ENCODE measurements around the gene SLC6A12. TPM values are rescaled to one million over a fixed set of nuclear protein-coding genes. Genes with fewer than 3 reads are reported as not detected.

SLC6A12 gene
- total RNA-seq, 1 experiment from 2014 or later = not detected

GRCh38 chr12:147242-147641 lies 66.7 kb downstream of the SLC6A12 start:
- Histone ChIP-seq H3K79me2 (ENCODE audit: low read length) (no peaks in the 10 kb centered on the region), H3K36me3 (ENCODE audit: low read depth, low read length) (no peaks in the 10 kb centered on the region), H3K27me3 (ENCODE audit: low read length) (peaks cover 18% of the 10 kb centered on the region), H3K9me2 (replicated peaks; ENCODE audit: low read length) (no peaks in the 10 kb centered on the region), H3K9ac (ENCODE audit: low read length) (no peak overlapping the region), H3F3A (ENCODE audit: low read length, unreplicated experiment) (no peaks in the 10 kb centered on the region), H4K20me1 (ENCODE audit: low read length) (no peaks in the 10 kb centered on the region), H3K27ac (ENCODE audit: low read length) (no peak overlapping the region), H3K4me2 (ENCODE audit: low read length) (no peak overlapping the region), H3K9me3 (ENCODE audit: low read length) (no peaks in the 10 kb centered on the region), H2AFZ (ENCODE audit: low read length) (no peak overlapping the region), H3K4me3 (ENCODE audit: low read length) (no peak overlapping the region), H3K4me1 (ENCODE audit: insufficient read depth, low read length) (no peaks in the 10 kb centered on the region)
- no peak for TF ChIP-seq CTCF (conservative IDR thresholded peaks at IDR 0.05; ENCODE audit: low read depth, low read length)
- TF ChIP-seq EZH2phosphoT487 (IDR thresholded peaks at IDR 0.05; ENCODE audit: borderline replicate concordance, low read length) = no peak
- TF ChIP-seq EZH2 (IDR thresholded peaks at IDR 0.05; ENCODE audit: low read length, unreplicated experiment) = no peak
- no peak for ATAC-seq
- DNase-seq = no peak
- BruUV-seq (replicated peaks) = no TSS peak
- intact Hi-C loops (cut with micrococcal nuclease) = no loop called here
- POLR2A ChIA-PET (ENCODE audit: unreplicated experiment) = no interaction called here
- CTCF ChIA-PET = no interaction called here

- BruUV-seq (replicated peaks) = no TSS peak
- ChIA-PET POLR2A (ENCODE audit: unreplicated experiment) (no interaction called here), CTCF (no interaction called here)
- H3K79me2 ChIP-seq (ENCODE audit: low read length) = no peaks in the 10 kb centered on the region
- H2AFZ ChIP-seq (ENCODE audit: low read length) = no peak overlapping the region
- no peaks in the 10 kb centered on the region for H3K9me3 ChIP-seq (ENCODE audit: low read length)
- ATAC-seq (no peak), DNase-seq (no peak)
- H3F3A ChIP-seq (ENCODE audit: low read length, unreplicated experiment) = no peaks in the 10 kb centered on the region
- no peaks in the 10 kb centered on the region for H3K36me3 ChIP-seq (ENCODE audit: low read depth, low read length)
- no peak overlapping the region for H3K9ac ChIP-seq (ENCODE audit: low read length)
- H3K4me3 ChIP-seq (ENCODE audit: low read length) = no peak overlapping the region
- no peaks in the 10 kb centered on the region for H3K9me2 ChIP-seq (replicated peaks; ENCODE audit: low read length)
- H3K27ac ChIP-seq (ENCODE audit: low read length) = no peak overlapping the region
- no peak overlapping the region for H3K4me2 ChIP-seq (ENCODE audit: low read length)
- TF ChIP-seq CTCF (conservative IDR thresholded peaks at IDR 0.05; ENCODE audit: low read depth, low read length) (no peak), EZH2 (IDR thresholded peaks at IDR 0.05; ENCODE audit: low read length, unreplicated experiment) (no peak), EZH2phosphoT487 (IDR thresholded peaks at IDR 0.05; ENCODE audit: borderline replicate concordance, low read length) (no peak)
- no peaks in the 10 kb centered on the region for H3K4me1 ChIP-seq (ENCODE audit: insufficient read depth, low read length)
- no peaks in the 10 kb centered on the region for H4K20me1 ChIP-seq (ENCODE audit: low read length)
- H3K27me3 ChIP-seq (ENCODE audit: low read length) = peaks cover 22% of the 10 kb centered on the region
- intact Hi-C loops (cut with micrococcal nuclease) = no loop called here
Observed at GRCh38 chr12:145369-145960, 68.5 kb downstream of the SLC6A12 start.

- POLR2A ChIA-PET (ENCODE audit: unreplicated experiment) = no interaction called here
- DNase-seq (no peak), ATAC-seq (no peak)
- H4K20me1 ChIP-seq (ENCODE audit: low read length) = no peaks in the 10 kb centered on the region
- H3K9me2 ChIP-seq (replicated peaks; ENCODE audit: low read length) = no peaks in the 10 kb centered on the region
- no peaks in the 10 kb centered on the region for H3K9me3 ChIP-seq (ENCODE audit: low read length)
- peaks cover 28% of the 10 kb centered on the region for H3K27me3 ChIP-seq (ENCODE audit: low read length)
- H3K79me2 ChIP-seq (ENCODE audit: low read length) = no peaks in the 10 kb centered on the region
- H3K4me1 ChIP-seq (ENCODE audit: insufficient read depth, low read length) = no peaks in the 10 kb centered on the region
- no TSS peak for BruUV-seq (replicated peaks)
- CTCF ChIA-PET = no interaction called here
- H3K4me3 ChIP-seq (ENCODE audit: low read length) = no peak overlapping the region
- H3K4me2 ChIP-seq (ENCODE audit: low read length) = no peak overlapping the region
- H3K9ac ChIP-seq (ENCODE audit: low read length) = no peak overlapping the region
- H3F3A ChIP-seq (ENCODE audit: low read length, unreplicated experiment) = no peaks in the 10 kb centered on the region
- intact Hi-C loops (cut with micrococcal nuclease) = no loop called here
- TF ChIP-seq CTCF (conservative IDR thresholded peaks at IDR 0.05; ENCODE audit: low read depth, low read length) (no peak), EZH2 (IDR thresholded peaks at IDR 0.05; ENCODE audit: low read length, unreplicated experiment) (no peak), EZH2phosphoT487 (IDR thresholded peaks at IDR 0.05; ENCODE audit: borderline replicate concordance, low read length) (no peak)
- H2AFZ ChIP-seq (ENCODE audit: low read length) = no peak overlapping the region
- no peaks in the 10 kb centered on the region for H3K36me3 ChIP-seq (ENCODE audit: low read depth, low read length)
- no peak overlapping the region for H3K27ac ChIP-seq (ENCODE audit: low read length)
Observed at GRCh38 chr12:144650-145284, 69.2 kb downstream of the SLC6A12 start.
